ENCODE results near the gene EYA2. TPM values are rescaled to one million over a fixed set of nuclear protein-coding genes. Genes with fewer than 3 reads are reported as not detected.

EYA2 gene
- total RNA-seq, 3 donors from 2014 or later (not counting 1 experiment from before 2014, with no cell fraction given): 0.30 TPM; not detected in 2

DNA sequence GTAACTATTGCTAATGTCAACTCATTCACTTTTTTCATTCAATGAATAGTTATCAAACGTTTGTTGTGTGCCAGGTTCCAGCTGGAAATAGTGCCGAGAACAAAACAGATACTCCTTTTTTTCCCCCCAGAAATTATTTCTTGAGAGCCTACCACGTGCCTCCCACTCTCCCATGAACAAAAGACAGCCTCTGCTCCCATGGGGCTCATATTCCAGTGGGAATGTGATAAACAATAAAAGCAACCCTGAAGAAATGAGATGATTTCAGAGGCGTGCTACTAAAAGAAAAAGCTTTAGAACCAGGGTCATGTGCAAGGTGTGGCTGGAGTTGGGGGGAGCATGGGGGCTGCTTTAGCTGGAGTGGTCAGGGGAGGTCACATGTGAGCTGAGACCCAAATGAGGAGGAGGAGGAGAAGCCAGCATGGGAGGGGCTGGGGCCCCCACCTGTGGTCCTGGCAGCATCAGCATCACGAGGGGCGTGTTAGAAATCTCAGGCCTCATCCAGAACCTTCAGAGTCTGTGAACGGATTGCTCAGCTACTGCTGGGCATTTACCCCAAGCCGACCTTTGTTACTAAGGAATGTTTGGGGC, 157.4 kb downstream of the EYA2 start:
- no peak for DNase-seq
- H3K4me3 ChIP-seq (ENCODE audit: low read length): no peak overlapping the region
- H3K4me3 Mint-ChIP-seq: no peak overlapping the region
- no peaks in the 10 kb centered on the region for H3K36me3 Mint-ChIP-seq
- no peaks in the 10 kb centered on the region for H3K4me1 ChIP-seq (ENCODE audit: control insufficient read depth, insufficient read depth, low read length)
- H3K9me3 Mint-ChIP-seq: no peaks in the 10 kb centered on the region
- no peaks in the 10 kb centered on the region for H3K9me3 ChIP-seq (ENCODE audit: control insufficient read depth, insufficient read depth, low read length)
- WGBS (ENCODE audit: insufficient coverage): 67% methylated on average over 8 of the region's 8 CpGs
- TF ChIP-seq, protein P1, sequence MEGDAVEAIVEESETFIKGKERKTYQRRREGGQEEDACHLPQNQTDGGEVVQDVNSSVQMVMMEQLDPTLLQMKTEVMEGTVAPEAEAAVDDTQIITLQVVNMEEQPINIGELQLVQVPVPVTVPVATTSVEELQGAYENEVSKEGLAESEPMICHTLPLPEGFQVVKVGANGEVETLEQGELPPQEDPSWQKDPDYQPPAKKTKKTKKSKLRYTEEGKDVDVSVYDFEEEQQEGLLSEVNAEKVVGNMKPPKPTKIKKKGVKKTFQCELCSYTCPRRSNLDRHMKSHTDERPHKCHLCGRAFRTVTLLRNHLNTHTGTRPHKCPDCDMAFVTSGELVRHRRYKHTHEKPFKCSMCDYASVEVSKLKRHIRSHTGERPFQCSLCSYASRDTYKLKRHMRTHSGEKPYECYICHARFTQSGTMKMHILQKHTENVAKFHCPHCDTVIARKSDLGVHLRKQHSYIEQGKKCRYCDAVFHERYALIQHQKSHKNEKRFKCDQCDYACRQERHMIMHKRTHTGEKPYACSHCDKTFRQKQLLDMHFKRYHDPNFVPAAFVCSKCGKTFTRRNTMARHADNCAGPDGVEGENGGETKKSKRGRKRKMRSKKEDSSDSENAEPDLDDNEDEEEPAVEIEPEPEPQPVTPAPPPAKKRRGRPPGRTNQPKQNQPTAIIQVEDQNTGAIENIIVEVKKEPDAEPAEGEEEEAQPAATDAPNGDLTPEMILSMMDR (IDR thresholded peaks at IDR 0.05): no peak
- intact Hi-C loops (cut with micrococcal nuclease): no loop called here
- no peaks in the 10 kb centered on the region for H3K27me3 ChIP-seq (ENCODE audit: control insufficient read depth, insufficient read depth, low read length)
- H3K27ac ChIP-seq (ENCODE audit: low read length): no peak overlapping the region
- ATAC-seq: no peak
- H3K27me3 Mint-ChIP-seq (ENCODE audit: low read depth in 2 of 2): peaks cover 13 to 22% of the 10 kb centered on the region in 2 donors
- no peaks in the 10 kb centered on the region for H3K36me3 ChIP-seq (ENCODE audit: control insufficient read depth, insufficient read depth, low read length)
- no peaks in the 10 kb centered on the region for H3K4me1 Mint-ChIP-seq
- no peak overlapping the region for H3K27ac Mint-ChIP-seq

DNA sequence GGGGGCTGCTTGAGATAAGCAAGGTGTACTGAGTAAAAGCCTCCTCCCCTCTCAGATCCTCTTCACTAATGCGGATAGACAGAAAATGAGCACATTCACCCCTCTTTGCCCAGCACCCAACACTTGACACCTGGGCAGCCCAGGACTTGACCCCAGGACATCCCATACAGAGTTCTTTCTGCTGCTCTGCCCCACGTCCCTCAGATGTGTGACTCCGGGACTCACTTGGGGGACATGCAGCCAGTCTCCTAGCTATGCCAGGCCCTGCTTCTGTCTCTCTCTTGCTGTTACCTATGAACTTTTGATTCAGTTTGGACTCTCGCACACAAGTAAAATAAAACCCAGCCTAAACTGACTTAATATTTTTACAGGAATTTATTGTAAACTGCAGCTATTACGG, 159.9 kb downstream of the EYA2 start:
- no peak for DNase-seq
- no peak overlapping the region for H3K27ac Mint-ChIP-seq
- Histone ChIP-seq H3K36me3 (ENCODE audit: control insufficient read depth, insufficient read depth, low read length) (no peaks in the 10 kb centered on the region), H3K27me3 (ENCODE audit: control insufficient read depth, insufficient read depth, low read length) (no peaks in the 10 kb centered on the region), H3K9me3 (ENCODE audit: control insufficient read depth, insufficient read depth, low read length) (no peaks in the 10 kb centered on the region), H3K4me1 (ENCODE audit: control insufficient read depth, insufficient read depth, low read length) (no peaks in the 10 kb centered on the region), H3K27ac (ENCODE audit: low read length) (no peak overlapping the region), H3K4me3 (ENCODE audit: low read length) (no peak overlapping the region)
- TF ChIP-seq, protein P1 (IDR thresholded peaks at IDR 0.05): no peak
- H3K4me1 Mint-ChIP-seq: no peaks in the 10 kb centered on the region
- ATAC-seq: no peak
- no peaks in the 10 kb centered on the region for H3K9me3 Mint-ChIP-seq
- WGBS (ENCODE audit: insufficient coverage): 91% methylated on average over 5 of the region's 5 CpGs
- peaks cover 13 to 20% of the 10 kb centered on the region in 2 donors for H3K27me3 Mint-ChIP-seq (ENCODE audit: low read depth in 2 of 2)
- no peak overlapping the region for H3K4me3 Mint-ChIP-seq
- intact Hi-C loops (cut with micrococcal nuclease): no loop called here
- no peaks in the 10 kb centered on the region for H3K36me3 Mint-ChIP-seq

DNA sequence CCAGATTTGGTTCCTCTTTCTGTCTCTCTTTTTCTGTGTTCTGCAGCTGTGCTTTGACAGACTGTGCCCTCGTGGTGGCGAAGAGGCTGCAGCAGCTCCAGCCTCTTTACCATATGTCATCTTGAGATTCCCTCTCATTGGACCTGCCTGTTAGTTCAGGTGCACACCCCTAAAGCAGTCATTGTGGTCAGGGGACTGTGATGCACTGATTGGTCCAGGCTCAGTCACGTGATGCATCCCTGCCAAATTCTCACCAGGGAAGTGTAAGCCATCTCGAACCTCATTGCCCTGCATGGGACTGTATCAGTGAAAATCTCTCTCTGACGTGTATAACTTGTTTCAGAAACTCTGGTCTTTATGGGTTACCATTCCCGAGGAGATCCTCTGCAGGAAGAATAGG, 160.3 kb downstream of the EYA2 start:
- H3K27ac ChIP-seq (ENCODE audit: low read length): no peak overlapping the region
- ATAC-seq (no peak), DNase-seq (no peak)
- H3K27me3 Mint-ChIP-seq (ENCODE audit: low read depth in 2 of 2): peaks cover 13 to 15% of the 10 kb centered on the region in 2 donors
- no peaks in the 10 kb centered on the region for H3K9me3 Mint-ChIP-seq
- H3K27me3 ChIP-seq (ENCODE audit: control insufficient read depth, insufficient read depth, low read length): no peaks in the 10 kb centered on the region
- H3K4me3 Mint-ChIP-seq: no peak overlapping the region
- no peak overlapping the region for H3K4me3 ChIP-seq (ENCODE audit: low read length)
- TF ChIP-seq, protein P1 (IDR thresholded peaks at IDR 0.05): no peak
- H3K9me3 ChIP-seq (ENCODE audit: control insufficient read depth, insufficient read depth, low read length): no peaks in the 10 kb centered on the region
- no peaks in the 10 kb centered on the region for H3K4me1 ChIP-seq (ENCODE audit: control insufficient read depth, insufficient read depth, low read length)
- H3K4me1 Mint-ChIP-seq: no peaks in the 10 kb centered on the region
- no peaks in the 10 kb centered on the region for H3K36me3 ChIP-seq (ENCODE audit: control insufficient read depth, insufficient read depth, low read length)
- WGBS (ENCODE audit: insufficient coverage): 75% methylated on average over 6 of the region's 6 CpGs
- H3K36me3 Mint-ChIP-seq: no peaks in the 10 kb centered on the region
- intact Hi-C loops (cut with micrococcal nuclease): no loop called here
- no peak overlapping the region for H3K27ac Mint-ChIP-seq

All from natural killer cell (primary cell).